ENCODE results near the gene CNTN2.

CNTN2 gene

DNA sequence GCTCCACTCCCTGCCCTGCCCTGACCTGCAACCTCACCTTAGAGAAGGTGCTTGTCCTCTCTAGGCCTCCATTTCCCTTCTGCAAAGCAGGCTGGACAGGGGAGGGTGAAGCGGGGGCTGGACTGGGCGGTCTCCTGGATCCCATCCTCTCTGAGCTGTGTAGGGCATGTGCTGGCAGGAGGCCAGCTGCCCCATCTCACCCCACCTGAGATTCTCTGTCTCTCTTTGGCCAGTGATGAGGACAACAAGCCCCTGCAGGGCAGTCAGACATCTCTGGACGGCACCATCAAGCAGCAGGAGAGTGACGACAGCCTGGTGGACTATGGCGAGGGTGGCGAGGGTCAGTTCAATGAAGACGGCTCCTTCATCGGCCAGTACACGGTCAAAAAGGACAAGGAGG, 26.9 kb upstream of the CNTN2 start:
- no peak overlapping the region for H3K27ac ChIP-seq
- H3K36me3 ChIP-seq: no peaks in the 10 kb centered on the region
- H3K9me3 ChIP-seq (ENCODE audit: severe bottlenecking): no peaks in the 10 kb centered on the region
- DNase-seq: no peak
- no peaks in the 10 kb centered on the region for H3K27me3 ChIP-seq (ENCODE audit: insufficient read depth, low read depth, severe bottlenecking)
- TF ChIP-seq, protein P1, sequence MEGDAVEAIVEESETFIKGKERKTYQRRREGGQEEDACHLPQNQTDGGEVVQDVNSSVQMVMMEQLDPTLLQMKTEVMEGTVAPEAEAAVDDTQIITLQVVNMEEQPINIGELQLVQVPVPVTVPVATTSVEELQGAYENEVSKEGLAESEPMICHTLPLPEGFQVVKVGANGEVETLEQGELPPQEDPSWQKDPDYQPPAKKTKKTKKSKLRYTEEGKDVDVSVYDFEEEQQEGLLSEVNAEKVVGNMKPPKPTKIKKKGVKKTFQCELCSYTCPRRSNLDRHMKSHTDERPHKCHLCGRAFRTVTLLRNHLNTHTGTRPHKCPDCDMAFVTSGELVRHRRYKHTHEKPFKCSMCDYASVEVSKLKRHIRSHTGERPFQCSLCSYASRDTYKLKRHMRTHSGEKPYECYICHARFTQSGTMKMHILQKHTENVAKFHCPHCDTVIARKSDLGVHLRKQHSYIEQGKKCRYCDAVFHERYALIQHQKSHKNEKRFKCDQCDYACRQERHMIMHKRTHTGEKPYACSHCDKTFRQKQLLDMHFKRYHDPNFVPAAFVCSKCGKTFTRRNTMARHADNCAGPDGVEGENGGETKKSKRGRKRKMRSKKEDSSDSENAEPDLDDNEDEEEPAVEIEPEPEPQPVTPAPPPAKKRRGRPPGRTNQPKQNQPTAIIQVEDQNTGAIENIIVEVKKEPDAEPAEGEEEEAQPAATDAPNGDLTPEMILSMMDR (IDR thresholded peaks at IDR 0.05; ENCODE audit: low read depth, low read length): no peak
- H3K4me3 ChIP-seq (ENCODE audit: low read depth, low read length): no peak overlapping the region

DNA sequence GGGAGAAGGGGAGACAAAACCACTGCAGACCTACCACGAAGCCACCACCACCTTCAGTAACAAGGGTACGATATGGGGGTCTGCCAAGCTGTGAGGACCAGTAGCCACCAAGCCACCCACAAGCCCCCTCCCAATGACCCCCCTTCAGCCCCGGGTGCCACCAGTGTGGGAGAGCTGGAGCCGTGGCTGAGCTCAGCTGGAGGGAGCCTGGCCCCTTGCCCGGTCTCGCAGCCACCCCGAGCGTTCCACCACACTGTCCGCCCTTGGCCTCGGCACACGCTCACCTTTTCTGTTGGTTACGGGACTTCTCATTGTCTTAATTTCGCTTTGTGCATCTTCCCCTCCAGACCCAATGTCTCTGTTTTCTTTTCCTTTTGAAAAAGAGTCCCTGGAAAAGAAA, 26.4 kb upstream of the CNTN2 start:
- no peak overlapping the region for H3K27ac ChIP-seq
- no peak for DNase-seq
- H3K36me3 ChIP-seq: no peaks in the 10 kb centered on the region
- no peak overlapping the region for H3K4me3 ChIP-seq (ENCODE audit: low read depth, low read length)
- TF ChIP-seq, protein P1 (IDR thresholded peaks at IDR 0.05; ENCODE audit: low read depth, low read length): no peak
- H3K9me3 ChIP-seq (ENCODE audit: severe bottlenecking): no peaks in the 10 kb centered on the region
- no peaks in the 10 kb centered on the region for H3K27me3 ChIP-seq (ENCODE audit: insufficient read depth, low read depth, severe bottlenecking)

DNA sequence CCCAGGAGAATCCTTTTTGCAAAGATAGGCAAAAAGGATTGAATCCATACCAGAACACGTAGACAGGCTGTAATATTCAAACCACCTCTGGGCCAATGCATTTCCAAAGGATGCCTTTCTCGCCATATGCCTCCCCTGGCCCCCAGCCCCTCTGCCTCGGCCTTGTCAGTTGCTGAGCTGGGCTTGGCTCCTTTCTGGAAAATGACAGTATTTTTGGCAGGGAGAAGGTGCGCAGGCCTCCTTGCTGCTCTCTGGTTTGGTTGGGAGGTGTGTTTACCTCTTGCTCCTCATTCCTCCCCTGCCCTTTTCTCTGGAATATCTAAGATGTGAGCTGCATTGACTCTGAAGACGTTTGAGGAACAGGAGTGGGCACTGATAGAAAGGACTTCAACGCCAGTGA, 26.0 kb upstream of the CNTN2 start:
- DNase-seq: no peak
- TF ChIP-seq, protein P1 (IDR thresholded peaks at IDR 0.05; ENCODE audit: low read depth, low read length): no peak
- no peaks in the 10 kb centered on the region for H3K36me3 ChIP-seq
- H3K27ac ChIP-seq: no peak overlapping the region
- no peak overlapping the region for H3K4me3 ChIP-seq (ENCODE audit: low read depth, low read length)
- H3K9me3 ChIP-seq (ENCODE audit: severe bottlenecking): no peaks in the 10 kb centered on the region
- no peaks in the 10 kb centered on the region for H3K27me3 ChIP-seq (ENCODE audit: insufficient read depth, low read depth, severe bottlenecking)

DNA sequence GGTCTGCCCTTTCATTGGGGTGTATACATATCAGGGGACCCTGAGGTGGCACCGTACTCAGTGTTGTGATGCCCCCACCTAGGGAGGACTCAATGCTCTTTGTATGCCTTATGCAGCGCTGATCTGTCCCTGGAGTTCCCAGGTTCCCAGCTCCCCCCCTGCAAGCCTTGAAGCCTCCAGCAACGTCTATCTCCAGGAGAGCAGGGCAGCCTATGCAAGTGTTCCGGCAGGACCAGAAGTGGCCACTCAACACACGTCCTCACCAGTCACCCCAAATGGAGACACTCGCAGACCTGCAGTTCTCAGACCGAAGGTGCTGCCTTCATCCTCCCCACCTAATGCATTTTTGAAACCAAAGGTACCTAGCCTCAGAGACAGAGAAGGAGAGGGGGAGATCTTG, 25.2 kb upstream of the CNTN2 start:
- DNase-seq: no peak
- Histone ChIP-seq H3K9me3 (ENCODE audit: severe bottlenecking) (no peaks in the 10 kb centered on the region), H3K4me3 (ENCODE audit: low read depth, low read length) (no peak overlapping the region), H3K27ac (peak overlapping the region; percentile 57), H3K36me3 (no peaks in the 10 kb centered on the region), H3K27me3 (ENCODE audit: insufficient read depth, low read depth, severe bottlenecking) (no peaks in the 10 kb centered on the region)
- TF ChIP-seq, protein P1 (IDR thresholded peaks at IDR 0.05; ENCODE audit: low read depth, low read length): no peak

DNA sequence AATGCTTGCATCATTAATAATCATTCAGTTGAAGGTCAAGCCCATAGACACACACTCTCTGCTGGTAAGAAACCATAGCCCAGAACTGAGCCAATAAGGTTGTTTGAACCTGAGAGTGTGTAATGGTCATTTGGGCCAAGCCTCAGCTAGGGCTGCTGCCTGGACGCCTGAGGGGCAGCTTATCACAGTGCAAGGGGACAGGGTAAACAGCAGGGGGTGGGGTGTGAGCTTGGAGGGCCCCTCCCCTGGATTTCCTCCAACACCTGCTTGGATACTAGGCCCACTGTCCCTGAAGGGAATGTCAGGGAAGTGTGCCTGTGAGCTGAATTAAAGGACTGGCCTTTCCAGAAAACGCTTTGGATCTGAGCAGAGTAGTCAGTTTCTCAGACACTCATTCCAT, 24.6 kb upstream of the CNTN2 start:
- H3K27me3 ChIP-seq (ENCODE audit: insufficient read depth, low read depth, severe bottlenecking): no peaks in the 10 kb centered on the region

DNA sequence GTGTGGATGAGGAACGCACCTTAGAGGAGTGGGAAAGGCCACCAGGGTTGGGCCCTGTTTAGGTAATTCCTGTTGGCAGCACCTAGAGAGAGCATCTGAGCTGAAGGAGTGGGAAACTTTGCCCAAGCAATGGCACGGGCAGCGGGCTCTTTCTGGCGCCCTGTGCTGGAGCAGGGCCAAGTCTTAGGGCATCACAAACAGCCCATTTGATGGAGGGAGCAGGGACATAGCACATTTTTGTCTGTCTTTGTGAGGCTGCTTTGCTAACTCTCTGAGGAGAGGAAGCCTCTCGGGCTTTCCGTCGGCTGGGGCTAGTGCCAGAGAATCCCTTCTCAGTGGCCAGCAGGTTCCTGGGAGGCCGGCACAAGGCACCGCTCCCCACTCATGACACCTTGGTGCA, 22.5 kb upstream of the CNTN2 start:
- Histone ChIP-seq H3K9me3 (ENCODE audit: severe bottlenecking) (no peaks in the 10 kb centered on the region), H3K27ac (no peak overlapping the region), H3K36me3 (no peaks in the 10 kb centered on the region), H3K27me3 (ENCODE audit: insufficient read depth, low read depth, severe bottlenecking) (no peaks in the 10 kb centered on the region), H3K4me3 (ENCODE audit: low read depth, low read length) (no peak overlapping the region)
- TF ChIP-seq, protein P1 (IDR thresholded peaks at IDR 0.05; ENCODE audit: low read depth, low read length): no peak
- no peak for DNase-seq

More for the DNA sequence above, 24.6 kb upstream of the CNTN2 start:
- DNase-seq: peak; percentile 92
- TF ChIP-seq, protein P1 (IDR thresholded peaks at IDR 0.05; ENCODE audit: low read depth, low read length): 0 out of 2 replicates have a peak, but pooled peaks have one; percentile 0
- no peaks in the 10 kb centered on the region for H3K9me3 ChIP-seq (ENCODE audit: severe bottlenecking)
- no peaks in the 10 kb centered on the region for H3K36me3 ChIP-seq
- H3K4me3 ChIP-seq (ENCODE audit: low read depth, low read length): no peak overlapping the region
- peak overlapping the region; percentile 57 for H3K27ac ChIP-seq

Measured in WERI-Rb-1 (cell line).